ENCODE results near the gene OR2K2. TPM values are rescaled to one million over a fixed set of nuclear protein-coding genes. Genes with fewer than 3 reads are reported as not detected.

Gene OR2K2
- total and polyA plus RNA-seq, 2 donors (not counting 1 experiment from before 2014, with no cell fraction given): not detected

DNA sequence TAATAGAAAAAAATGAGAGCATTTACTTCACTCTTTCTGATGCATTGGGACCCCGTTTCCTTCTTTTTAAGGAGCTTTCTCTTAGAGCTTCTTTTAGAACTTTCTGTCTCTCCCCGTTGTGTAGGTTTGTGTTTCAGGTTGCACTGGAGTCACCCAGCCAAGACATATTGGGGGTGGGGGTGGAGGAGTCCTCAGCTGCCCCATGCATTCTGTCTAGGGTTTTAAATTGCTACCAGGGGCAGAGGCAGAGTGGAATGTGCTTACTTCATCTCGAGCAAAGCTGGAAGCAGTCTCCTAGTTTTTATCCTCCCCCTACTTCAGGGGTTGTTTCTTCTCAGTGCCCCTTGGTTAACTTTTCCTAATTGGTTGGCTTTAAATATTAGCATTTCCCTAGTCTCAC, 9.4 kb downstream of the OR2K2 start:
- Histone ChIP-seq H3K9ac (ENCODE audit: low read length) (no peak overlapping the region), H3K4me2 (replicated peaks; ENCODE audit: low read depth, low read length, poor library complexity, severe bottlenecking) (no peak overlapping the region), H4K20me1 (ENCODE audit: control insufficient read depth, insufficient read depth, low read length, poor library complexity, severe bottlenecking) (no peaks in the 10 kb centered on the region), H2AFZ (ENCODE audit: insufficient read depth, low read depth, low read length, poor library complexity, severe bottlenecking) (no peak overlapping the region), H3K4me3 (ENCODE audit: control extremely low read depth in 1 of 5, extremely low read depth in 1 of 5, insufficient read depth in 1 of 5, low read depth in 2 of 5, low read length in 4 of 5) (no peak overlapping the region), H3K9me3 (ENCODE audit: control extremely low read depth in 1 of 3, control insufficient read depth in 2 of 3, insufficient read depth in 1 of 3, low read length in 2 of 3) (no peaks in the 10 kb centered on the region), H3K27me3 (replicated peaks in 1 of 4; ENCODE audit: control extremely low read depth in 1 of 4, control insufficient read depth in 3 of 4, insufficient read depth in 4 of 4, low read length in 3 of 4) (peaks cover 0 to 2% (median 0%) of the 10 kb centered on the region in 4 experiments), H3K27ac (ENCODE audit: low read length in 2 of 2) (no peak overlapping the region), H3K4me1 (ENCODE audit: control insufficient read depth in 2 of 2, insufficient read depth in 2 of 2, low read length in 2 of 2) (no peaks in the 10 kb centered on the region), H3K79me2 (ENCODE audit: control insufficient read depth, insufficient read depth, low read length) (no peaks in the 10 kb centered on the region), H3K36me3 (replicated peaks in 1 of 2; ENCODE audit: control extremely low read depth in 1 of 2, control insufficient read depth in 1 of 2, extremely low read depth in 1 of 2, insufficient read depth in 2 of 2, low read length in 1 of 2) (no peaks in the 10 kb centered on the region)
- H3K4me1 Mint-ChIP-seq: no peaks in the 10 kb centered on the region
- CTCF ChIA-PET: no interaction called here
- WGBS (ENCODE audit: insufficient coverage): no CpG with 5 or more reads among the region's 3 CpGs
- intact Hi-C loops (cut with micrococcal nuclease): no loop called here
- no peak overlapping the region for H3K27ac Mint-ChIP-seq
- H3K4me3 Mint-ChIP-seq: no peak overlapping the region
- H3K27me3 Mint-ChIP-seq: peaks cover 18% of the 10 kb centered on the region
- TF ChIP-seq, protein P1, sequence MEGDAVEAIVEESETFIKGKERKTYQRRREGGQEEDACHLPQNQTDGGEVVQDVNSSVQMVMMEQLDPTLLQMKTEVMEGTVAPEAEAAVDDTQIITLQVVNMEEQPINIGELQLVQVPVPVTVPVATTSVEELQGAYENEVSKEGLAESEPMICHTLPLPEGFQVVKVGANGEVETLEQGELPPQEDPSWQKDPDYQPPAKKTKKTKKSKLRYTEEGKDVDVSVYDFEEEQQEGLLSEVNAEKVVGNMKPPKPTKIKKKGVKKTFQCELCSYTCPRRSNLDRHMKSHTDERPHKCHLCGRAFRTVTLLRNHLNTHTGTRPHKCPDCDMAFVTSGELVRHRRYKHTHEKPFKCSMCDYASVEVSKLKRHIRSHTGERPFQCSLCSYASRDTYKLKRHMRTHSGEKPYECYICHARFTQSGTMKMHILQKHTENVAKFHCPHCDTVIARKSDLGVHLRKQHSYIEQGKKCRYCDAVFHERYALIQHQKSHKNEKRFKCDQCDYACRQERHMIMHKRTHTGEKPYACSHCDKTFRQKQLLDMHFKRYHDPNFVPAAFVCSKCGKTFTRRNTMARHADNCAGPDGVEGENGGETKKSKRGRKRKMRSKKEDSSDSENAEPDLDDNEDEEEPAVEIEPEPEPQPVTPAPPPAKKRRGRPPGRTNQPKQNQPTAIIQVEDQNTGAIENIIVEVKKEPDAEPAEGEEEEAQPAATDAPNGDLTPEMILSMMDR (IDR thresholded peaks at IDR 0.05): no peak
- TF ChIP-seq EZH2 (IDR thresholded peaks at IDR 0.05; ENCODE audit: borderline replicate concordance, insufficient read depth, low read depth, low read length, poor library complexity, severe bottlenecking): no peak
- peaks cover 2% of the 10 kb centered on the region for H3K9me3 Mint-ChIP-seq (ENCODE audit: insufficient read depth)
- POLR2A ChIA-PET: no interaction called here
- ATAC-seq (ENCODE audit: low read depth): no peak
- DNase-seq: no peak

DNA sequence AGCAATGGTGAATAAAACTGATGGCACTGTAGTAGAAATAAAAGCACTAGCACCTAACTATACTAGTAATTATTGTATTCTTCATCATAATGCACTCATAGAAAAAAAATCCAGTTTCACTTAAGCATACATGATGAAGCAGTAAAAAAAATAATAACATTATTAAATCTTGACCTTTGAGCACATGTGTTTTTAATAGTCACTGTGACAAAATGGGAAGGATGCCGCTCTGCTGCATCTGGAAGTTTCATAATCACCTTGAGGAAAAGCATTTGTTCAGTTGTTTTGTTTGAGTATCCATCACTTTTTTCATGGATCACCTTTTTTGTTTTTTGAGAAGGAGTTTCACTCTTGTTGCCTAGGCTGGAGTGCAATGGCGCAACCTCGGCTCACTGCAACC, 13.2 kb downstream of the OR2K2 start:
- intact Hi-C loops (cut with micrococcal nuclease): no loop called here
- H3K79me2 ChIP-seq (ENCODE audit: control insufficient read depth, insufficient read depth, low read length): no peaks in the 10 kb centered on the region
- no peak overlapping the region for H3K9ac ChIP-seq (ENCODE audit: low read length)
- no peak overlapping the region for H3K27ac ChIP-seq (ENCODE audit: low read length in 2 of 2)
- no peak overlapping the region for H3K4me3 ChIP-seq (ENCODE audit: control extremely low read depth in 1 of 5, extremely low read depth in 1 of 5, insufficient read depth in 1 of 5, low read depth in 2 of 5, low read length in 4 of 5)
- no peaks in the 10 kb centered on the region for H3K36me3 ChIP-seq (replicated peaks in 1 of 2; ENCODE audit: control extremely low read depth in 1 of 2, control insufficient read depth in 1 of 2, extremely low read depth in 1 of 2, insufficient read depth in 2 of 2, low read length in 1 of 2)
- no peaks in the 10 kb centered on the region for H3K4me1 Mint-ChIP-seq
- POLR2A ChIA-PET: no interaction called here
- peaks cover 0 to 2% (median 0%) of the 10 kb centered on the region in 4 experiments for H3K27me3 ChIP-seq (replicated peaks in 1 of 4; ENCODE audit: control extremely low read depth in 1 of 4, control insufficient read depth in 3 of 4, insufficient read depth in 4 of 4, low read length in 3 of 4)
- ATAC-seq (ENCODE audit: low read depth) (no peak), DNase-seq (no peak)
- no peaks in the 10 kb centered on the region for H3K9me3 ChIP-seq (ENCODE audit: control extremely low read depth in 1 of 3, control insufficient read depth in 2 of 3, insufficient read depth in 1 of 3, low read length in 2 of 3)
- H4K20me1 ChIP-seq (ENCODE audit: control insufficient read depth, insufficient read depth, low read length, poor library complexity, severe bottlenecking): no peaks in the 10 kb centered on the region
- H2AFZ ChIP-seq (ENCODE audit: insufficient read depth, low read depth, low read length, poor library complexity, severe bottlenecking): no peak overlapping the region
- WGBS (ENCODE audit: insufficient coverage): 100% methylated on average over 3 of the region's 3 CpGs
- CTCF ChIA-PET: no interaction called here
- no peak overlapping the region for H3K4me2 ChIP-seq (replicated peaks; ENCODE audit: low read depth, low read length, poor library complexity, severe bottlenecking)
- no peaks in the 10 kb centered on the region for H3K9me3 Mint-ChIP-seq (ENCODE audit: insufficient read depth)
- peaks cover 8% of the 10 kb centered on the region for H3K27me3 Mint-ChIP-seq
- TF ChIP-seq, protein P1 (IDR thresholded peaks at IDR 0.05): no peak
- no peak for TF ChIP-seq EZH2 (IDR thresholded peaks at IDR 0.05; ENCODE audit: borderline replicate concordance, insufficient read depth, low read depth, low read length, poor library complexity, severe bottlenecking)
- H3K27ac Mint-ChIP-seq: no peak overlapping the region
- no peaks in the 10 kb centered on the region for H3K4me1 ChIP-seq (ENCODE audit: control insufficient read depth in 2 of 2, insufficient read depth in 2 of 2, low read length in 2 of 2)
- no peak overlapping the region for H3K4me3 Mint-ChIP-seq
